Activated naive CD4-positive, alpha-beta T cell treated with anti-CD3 and anti-CD28 coated beads, Interleukin-2, amount 50 U/mL, for 16 hours (primary cell): ENCODE results near the gene WDR89.
"Not testable (repeated sequence)": the region's sequence is repeated elsewhere in the genome, so short reads cannot be mapped to it uniquely, and the experiment has no call there.

Experiments
- DNase-seq: peaks from one replicate; pipeline ENCODE4 v3.0.0-alpha.2; 2020

Gene WDR89

DNA sequence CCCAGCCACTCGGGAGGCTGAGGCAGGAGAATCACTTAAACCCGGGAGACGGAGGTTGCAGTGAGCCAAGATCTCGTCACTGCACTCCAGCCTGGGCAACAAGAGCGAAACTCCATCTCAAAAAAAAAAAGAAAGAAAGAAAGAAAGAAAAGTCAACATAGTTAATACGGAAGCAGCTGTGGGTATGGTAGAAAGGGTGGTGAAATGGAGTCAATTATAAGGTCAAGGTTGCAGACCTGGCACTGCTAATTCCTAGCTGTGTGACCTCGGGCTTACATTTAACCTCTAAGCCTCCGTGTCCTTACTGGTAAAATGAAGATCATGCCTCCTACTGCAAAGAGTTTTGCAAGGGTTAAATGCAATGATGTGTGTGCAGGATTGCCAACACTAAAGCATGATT lies 58.6 kb downstream of the WDR89 start:
- DNase-seq, result not testable (repeated sequence)

- no peak for DNase-seq
These were observed 60.2 kb downstream of the WDR89 start for GRCh38 chr14:63581491-63581890.

DNA sequence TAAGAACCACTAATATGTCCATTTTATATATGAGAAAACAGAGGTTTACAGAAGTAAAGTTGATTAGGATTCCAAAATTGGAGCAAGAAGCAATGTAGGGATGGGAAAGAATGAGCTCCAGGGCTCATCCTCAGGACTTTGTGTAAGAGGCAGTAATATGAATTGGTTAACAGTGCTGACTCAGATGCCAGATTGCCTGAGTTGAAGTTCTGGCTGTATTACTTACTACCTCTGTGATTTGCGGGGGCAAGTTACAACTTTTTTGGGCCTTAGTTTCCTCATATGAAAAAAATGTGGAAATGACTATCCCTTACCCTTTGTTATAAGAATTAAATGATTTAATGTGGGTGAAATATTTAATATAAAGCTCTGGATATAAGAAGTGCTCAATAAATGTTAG lies 63.4 kb downstream of the WDR89 start:
- no peak for DNase-seq

DNA sequence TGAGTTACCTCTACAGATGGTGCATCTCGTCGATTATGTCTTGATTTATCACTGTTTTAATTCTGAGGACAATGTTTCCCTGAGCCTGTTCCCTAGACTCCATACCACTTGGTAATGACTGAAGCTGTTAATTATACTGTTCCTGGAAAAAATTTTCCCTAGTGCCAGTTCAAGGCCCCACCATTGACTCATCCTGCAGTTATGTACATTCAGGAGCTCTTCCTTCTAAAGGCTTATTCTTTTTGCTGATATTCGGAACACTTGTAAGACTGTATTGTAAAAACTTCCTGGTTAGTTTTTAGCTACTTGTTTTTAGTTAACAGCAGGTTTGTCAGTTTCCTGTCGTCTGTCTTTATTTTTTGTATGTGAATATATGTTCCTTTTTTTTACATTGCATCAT lies 68.1 kb downstream of the WDR89 start:
- no peak for DNase-seq

DNA sequence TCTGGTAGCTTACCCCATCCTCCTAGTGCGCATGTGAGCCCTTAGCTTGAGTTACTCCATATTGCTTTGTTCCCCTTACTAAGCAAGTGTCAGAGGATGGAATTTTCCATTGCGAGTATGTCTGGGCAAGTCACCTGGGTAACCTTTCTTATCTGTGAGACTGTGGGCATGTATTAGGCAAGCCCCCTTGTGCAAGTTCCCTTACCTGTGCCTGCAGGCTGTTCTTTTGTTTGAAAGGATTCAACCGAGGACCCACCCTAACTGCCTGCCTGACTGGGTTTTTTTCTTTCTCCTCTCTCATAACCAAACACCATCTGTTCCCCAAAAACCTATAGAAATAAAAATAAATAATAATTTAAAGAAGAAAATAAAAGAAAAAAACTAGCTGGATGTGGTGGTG lies 76.2 kb downstream of the WDR89 start:
- DNase-seq, result no peak

- no peak for DNase-seq
These were observed 77.4 kb downstream of the WDR89 start for GRCh38 chr14:63564318-63564717.

GRCh38 chr14:63563370-63564026 lies 78.2 kb downstream of the WDR89 start:
- DNase-seq, result no peak

GRCh38 chr14:63562405-63562804 lies 79.3 kb downstream of the WDR89 start:
- no peak for DNase-seq

DNA sequence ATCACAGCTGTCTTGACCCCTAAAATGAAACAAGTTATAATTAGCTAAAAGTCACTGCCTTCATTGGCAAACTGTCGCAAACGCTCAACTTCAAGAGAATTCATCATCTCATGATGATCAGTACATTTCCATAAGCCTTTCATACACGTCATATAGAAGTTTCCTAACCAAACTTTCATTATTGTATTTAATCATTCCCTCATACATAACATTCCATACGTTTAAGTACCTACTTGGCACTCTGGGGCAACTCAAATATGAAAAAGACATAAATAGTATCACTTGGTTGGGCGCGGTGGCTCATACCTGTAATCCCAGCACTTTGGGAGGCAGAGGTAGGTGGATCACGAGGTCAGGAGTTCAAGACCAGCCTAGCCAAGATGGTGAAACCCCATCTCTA lies 86.1 kb downstream of the WDR89 start:
- no peak for DNase-seq

GRCh38 chr14:63551332-63551731 lies 90.3 kb downstream of the WDR89 start:
- DNase-seq, result no peak

GRCh38 chr14:63547798-63548335 lies 93.8 kb downstream of the WDR89 start:
- DNase-seq, result no peak
